ENCODE measurements around the gene KLF4. TPM values are rescaled to one million over a fixed set of nuclear protein-coding genes. Genes with fewer than 3 reads are reported as not detected.

The KLF4 gene
- total RNA-seq, 1 donor from 2014 or later: 4.4 TPM

DNA sequence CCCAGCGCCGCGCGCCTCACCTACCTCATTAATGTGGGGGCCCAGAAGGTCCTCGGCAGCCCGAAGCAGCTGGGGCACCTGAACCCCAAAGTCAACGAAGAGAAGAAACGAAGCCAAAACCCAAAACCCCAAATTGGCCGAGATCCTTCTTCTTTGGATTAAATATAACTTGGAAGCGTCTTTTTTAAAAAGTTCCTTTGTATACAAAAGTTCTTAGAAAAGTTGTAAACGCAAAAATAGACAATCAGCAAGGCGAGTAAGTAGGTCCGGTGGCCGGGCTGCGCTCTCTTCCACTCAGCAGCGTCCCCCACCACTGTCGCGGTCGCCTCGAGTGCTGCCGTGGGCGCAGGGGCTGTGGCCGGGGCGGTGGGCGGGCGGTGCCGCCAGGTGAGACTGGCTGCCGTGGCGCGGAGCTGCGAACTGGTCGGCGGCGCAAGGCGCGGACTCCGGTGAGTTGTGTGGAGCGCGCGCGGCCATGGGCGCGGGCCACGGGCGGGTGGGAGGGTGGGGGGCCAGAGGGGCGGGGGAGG, 360 bp downstream of the KLF4 start:
- Histone ChIP-seq H3K4me2 (ENCODE audit: low read length) (peak overlapping the region; percentile 92), H3K9me3 (ENCODE audit: insufficient read depth, low read depth, low read length) (no peaks in the 10 kb centered on the region), H4K20me1 (ENCODE audit: insufficient read depth, low read length) (peaks cover 6% of the 10 kb centered on the region), H3K79me2 (ENCODE audit: insufficient read depth, low read length) (no peaks in the 10 kb centered on the region), H3K4me1 (ENCODE audit: insufficient read depth, low read length) (peaks cover 21% of the 10 kb centered on the region), H3K9ac (ENCODE audit: low read length) (peak overlapping the region; percentile 81), H3K27me3 (ENCODE audit: insufficient read depth, low read length) (peaks cover 27% of the 10 kb centered on the region), H3K27ac (ENCODE audit: low read depth, low read length) (no peak overlapping the region), H3K4me3 (ENCODE audit: insufficient read depth, low read depth, low read length) (peak overlapping the region; percentile 64), H2AFZ (ENCODE audit: low read depth, low read length) (peak overlapping the region; percentile 57), H3K36me3 (ENCODE audit: insufficient read depth, low read length) (no peaks in the 10 kb centered on the region)
- no peaks in the 10 kb centered on the region for H3K36me3 Mint-ChIP-seq (ENCODE audit: low read depth, unreplicated experiment)
- DNase-seq (ENCODE audit: low read depth) (no peak), FAIRE-seq (no peak)
- H3K27me3 Mint-ChIP-seq (ENCODE audit: low read depth, unreplicated experiment): peaks cover 28% of the 10 kb centered on the region
- no peak for TF ChIP-seq EZH2 (IDR thresholded peaks at IDR 0.05; ENCODE audit: insufficient read depth, low read length)
- TF ChIP-seq, protein P1, sequence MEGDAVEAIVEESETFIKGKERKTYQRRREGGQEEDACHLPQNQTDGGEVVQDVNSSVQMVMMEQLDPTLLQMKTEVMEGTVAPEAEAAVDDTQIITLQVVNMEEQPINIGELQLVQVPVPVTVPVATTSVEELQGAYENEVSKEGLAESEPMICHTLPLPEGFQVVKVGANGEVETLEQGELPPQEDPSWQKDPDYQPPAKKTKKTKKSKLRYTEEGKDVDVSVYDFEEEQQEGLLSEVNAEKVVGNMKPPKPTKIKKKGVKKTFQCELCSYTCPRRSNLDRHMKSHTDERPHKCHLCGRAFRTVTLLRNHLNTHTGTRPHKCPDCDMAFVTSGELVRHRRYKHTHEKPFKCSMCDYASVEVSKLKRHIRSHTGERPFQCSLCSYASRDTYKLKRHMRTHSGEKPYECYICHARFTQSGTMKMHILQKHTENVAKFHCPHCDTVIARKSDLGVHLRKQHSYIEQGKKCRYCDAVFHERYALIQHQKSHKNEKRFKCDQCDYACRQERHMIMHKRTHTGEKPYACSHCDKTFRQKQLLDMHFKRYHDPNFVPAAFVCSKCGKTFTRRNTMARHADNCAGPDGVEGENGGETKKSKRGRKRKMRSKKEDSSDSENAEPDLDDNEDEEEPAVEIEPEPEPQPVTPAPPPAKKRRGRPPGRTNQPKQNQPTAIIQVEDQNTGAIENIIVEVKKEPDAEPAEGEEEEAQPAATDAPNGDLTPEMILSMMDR (IDR thresholded peaks at IDR 0.05; ENCODE audit: insufficient read depth, low read depth, low read length): no peak
- H3K4me3 Mint-ChIP-seq (ENCODE audit: unreplicated experiment): peak overlapping the region; percentile 83
- no peak overlapping the region for H3K27ac Mint-ChIP-seq (ENCODE audit: unreplicated experiment)
- H3K4me1 Mint-ChIP-seq (ENCODE audit: low read depth, unreplicated experiment): no peaks in the 10 kb centered on the region
- H3K9me3 Mint-ChIP-seq (ENCODE audit: unreplicated experiment): no peaks in the 10 kb centered on the region

DNA sequence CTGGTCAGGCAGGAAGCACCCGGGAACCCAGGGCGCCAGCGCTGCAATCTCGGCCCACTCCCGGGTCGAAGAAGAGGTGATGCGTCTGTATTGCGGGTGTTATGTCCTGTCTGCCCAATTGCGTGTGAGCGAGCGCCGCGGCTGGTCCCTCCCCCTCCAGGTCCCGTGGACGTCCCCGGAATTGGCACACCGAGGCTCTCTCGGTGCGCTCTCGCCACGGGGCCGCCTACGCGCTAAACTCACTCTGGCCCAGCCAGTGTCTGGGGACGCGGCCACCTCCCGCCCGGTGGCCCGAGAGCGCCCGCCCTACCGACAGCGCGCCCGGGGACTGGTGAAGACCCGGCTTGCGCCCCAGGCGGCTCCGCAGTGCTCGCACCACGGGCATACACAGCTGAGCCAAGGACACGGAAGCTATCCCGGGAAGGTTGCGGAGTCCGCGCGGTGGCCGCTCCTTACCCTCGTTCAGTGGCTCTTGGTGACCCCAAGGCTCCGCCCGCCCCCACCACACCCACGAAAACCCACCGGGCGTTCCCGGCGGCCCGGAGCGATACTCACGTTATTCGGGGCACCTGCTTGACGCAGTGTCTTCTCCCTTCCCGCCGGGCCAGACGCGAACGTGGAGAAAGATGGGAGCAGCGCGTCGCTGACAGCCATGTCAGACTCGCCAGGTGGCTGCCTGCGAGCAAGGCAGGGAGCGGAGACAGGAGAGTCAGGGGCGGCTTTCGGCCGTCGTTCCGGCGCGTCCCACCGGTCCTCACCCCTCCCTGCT, 1.0 kb downstream of the KLF4 start:
- no peaks in the 10 kb centered on the region for H3K4me1 Mint-ChIP-seq (ENCODE audit: low read depth, unreplicated experiment)
- Histone ChIP-seq H3K4me1 (ENCODE audit: insufficient read depth, low read length) (peaks cover 21% of the 10 kb centered on the region), H3K9ac (ENCODE audit: low read length) (peak overlapping the region; percentile 81), H3K4me2 (ENCODE audit: low read length) (peak overlapping the region; percentile 92), H3K4me3 (ENCODE audit: insufficient read depth, low read depth, low read length) (peak overlapping the region; percentile 64), H3K36me3 (ENCODE audit: insufficient read depth, low read length) (no peaks in the 10 kb centered on the region), H3K27ac (ENCODE audit: low read depth, low read length) (no peak overlapping the region), H3K79me2 (ENCODE audit: insufficient read depth, low read length) (no peaks in the 10 kb centered on the region), H4K20me1 (ENCODE audit: insufficient read depth, low read length) (peaks cover 6% of the 10 kb centered on the region), H3K9me3 (ENCODE audit: insufficient read depth, low read depth, low read length) (no peaks in the 10 kb centered on the region), H3K27me3 (ENCODE audit: insufficient read depth, low read length) (peaks cover 27% of the 10 kb centered on the region), H2AFZ (ENCODE audit: low read depth, low read length) (peak overlapping the region; percentile 57)
- TF ChIP-seq, protein P1 (IDR thresholded peaks at IDR 0.05; ENCODE audit: insufficient read depth, low read depth, low read length): no peak
- peak; percentile 91 for TF ChIP-seq EZH2 (IDR thresholded peaks at IDR 0.05; ENCODE audit: insufficient read depth, low read length)
- H3K27ac Mint-ChIP-seq (ENCODE audit: unreplicated experiment): no peak overlapping the region
- FAIRE-seq: no peak
- H3K4me3 Mint-ChIP-seq (ENCODE audit: unreplicated experiment): peak overlapping the region; percentile 83
- no peaks in the 10 kb centered on the region for H3K9me3 Mint-ChIP-seq (ENCODE audit: unreplicated experiment)
- no peaks in the 10 kb centered on the region for H3K36me3 Mint-ChIP-seq (ENCODE audit: low read depth, unreplicated experiment)
- H3K27me3 Mint-ChIP-seq (ENCODE audit: low read depth, unreplicated experiment): peaks cover 24% of the 10 kb centered on the region
- peak; percentile 16 for DNase-seq (ENCODE audit: low read depth)

All from astrocyte (in vitro differentiated cells and primary cell).